IPS DF 4.7 (cell line): ENCODE measurements around the gene SLC45A3.

Experiments
- DNase-seq: peaks from one replicate; pipeline ENCODE4 v3.0.0-alpha.2; 2013; ENCODE audit warnings: low spot score; ENCODE audit errors: extremely low read depth

Gene SLC45A3

DNA sequence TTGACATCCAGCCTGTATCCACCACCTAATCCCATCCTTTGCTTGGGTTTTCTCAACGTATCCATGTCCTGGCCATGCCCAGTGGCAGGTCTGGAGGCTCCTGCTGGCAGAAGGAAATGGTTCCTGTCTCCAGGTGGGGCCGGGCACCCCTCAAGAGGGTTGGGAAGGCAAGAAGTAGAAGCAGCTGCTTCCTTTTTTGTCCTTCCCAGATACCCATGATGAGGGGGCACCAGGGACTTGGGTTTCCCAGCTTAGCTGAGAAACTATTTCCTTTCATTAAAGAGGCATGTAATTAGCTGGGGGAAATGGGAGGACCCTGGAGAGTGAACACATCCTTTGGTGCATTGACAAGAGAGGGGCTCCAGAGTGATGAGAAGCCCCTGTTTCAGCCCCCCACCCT, 21.1 kb upstream of the SLC45A3 start:
- DNase-seq, result no peak

DNA sequence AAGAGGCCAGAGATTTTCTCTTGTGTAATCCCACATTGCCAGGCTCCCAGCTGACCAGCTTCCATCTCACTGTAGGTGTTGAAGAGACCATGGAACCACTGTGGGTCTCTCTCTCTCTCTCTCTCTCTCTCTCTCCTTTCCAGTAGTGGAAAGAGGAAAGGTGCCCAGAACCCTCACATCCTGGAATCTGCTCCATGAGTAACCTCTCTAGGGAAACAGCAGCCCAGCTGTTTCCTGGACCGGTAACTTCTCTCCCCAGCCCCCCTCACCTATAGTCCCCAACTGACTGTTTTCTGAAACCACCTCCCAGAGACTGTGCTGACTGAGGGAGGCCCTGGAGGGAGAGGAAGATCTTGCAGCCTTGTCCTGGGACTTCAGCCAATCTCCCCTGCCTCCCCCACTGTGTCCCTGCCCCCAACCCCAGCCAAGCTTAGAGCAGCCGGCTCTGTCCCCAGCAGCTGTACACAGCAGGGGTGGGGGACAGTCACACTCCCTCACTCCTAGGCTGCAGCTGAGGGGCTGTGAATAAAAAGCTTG, 20.6 kb upstream of the SLC45A3 start:
- DNase-seq, result no peak

DNA sequence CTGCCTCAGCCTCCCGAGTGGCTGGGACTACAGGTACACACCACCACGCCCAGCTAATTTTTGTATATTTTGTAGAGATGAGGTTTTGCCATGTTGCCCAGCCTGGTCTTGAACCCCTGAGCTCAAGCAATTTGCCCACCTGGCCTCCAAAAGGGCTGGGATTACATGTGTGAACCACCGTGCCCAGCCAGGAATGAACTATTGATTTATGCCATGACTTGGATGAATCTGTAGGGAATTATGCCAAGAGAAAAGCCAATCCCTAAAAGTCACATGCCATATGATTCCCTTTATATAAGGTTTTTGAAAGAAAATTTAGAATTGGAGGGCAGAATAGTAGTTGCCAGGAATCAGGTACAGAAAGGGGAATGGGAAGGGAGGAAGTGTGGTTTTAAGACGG, 19.1 kb upstream of the SLC45A3 start:
- no peak for DNase-seq

DNA sequence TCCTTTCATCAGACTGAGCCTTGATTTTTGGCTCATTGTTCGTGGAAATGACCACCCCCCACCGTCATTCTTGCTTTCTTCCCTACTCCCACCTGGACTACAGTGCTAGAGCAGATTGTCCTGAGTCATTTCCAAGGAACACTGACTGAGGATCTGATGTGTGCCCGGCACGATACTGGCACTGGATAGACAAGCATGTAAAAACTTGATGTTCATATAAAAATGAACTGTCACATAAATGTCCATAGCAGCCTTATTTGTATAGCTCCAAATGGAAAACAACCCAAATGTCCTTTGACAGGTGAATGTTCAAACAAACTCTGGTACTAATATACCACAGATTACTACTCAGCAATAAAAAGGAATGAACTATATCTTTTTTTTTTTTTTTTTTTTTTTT, 18.6 kb upstream of the SLC45A3 start:
- no peak for DNase-seq

DNA sequence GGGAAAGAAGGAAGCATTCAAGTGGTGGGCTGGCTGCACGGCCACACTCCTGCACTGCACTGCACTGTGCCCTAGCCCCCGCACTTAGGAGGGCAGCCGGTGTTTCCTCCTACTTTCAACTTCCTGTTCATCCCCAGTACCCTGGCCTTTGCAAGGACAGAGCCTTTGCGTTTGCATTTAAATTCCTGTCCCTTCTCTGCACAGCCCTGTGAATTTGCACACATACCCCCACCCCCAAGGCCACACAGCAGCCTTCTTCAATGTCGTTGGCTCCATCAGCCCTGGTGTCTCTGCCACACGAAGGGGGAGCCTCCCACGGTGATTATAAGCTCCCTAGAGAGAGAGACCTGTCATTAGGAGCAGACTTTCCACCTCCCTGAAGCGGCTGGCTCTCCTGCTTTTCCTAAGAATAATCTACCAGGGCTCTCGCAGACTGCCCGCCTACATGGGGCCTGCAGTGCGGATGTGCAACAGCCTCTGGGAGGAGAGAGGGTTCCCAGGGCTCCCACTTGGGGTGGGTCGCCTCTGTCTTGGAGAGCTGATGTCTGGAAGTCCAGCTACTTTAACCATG, 13.2 kb upstream of the SLC45A3 start:
- no peak for DNase-seq

DNA sequence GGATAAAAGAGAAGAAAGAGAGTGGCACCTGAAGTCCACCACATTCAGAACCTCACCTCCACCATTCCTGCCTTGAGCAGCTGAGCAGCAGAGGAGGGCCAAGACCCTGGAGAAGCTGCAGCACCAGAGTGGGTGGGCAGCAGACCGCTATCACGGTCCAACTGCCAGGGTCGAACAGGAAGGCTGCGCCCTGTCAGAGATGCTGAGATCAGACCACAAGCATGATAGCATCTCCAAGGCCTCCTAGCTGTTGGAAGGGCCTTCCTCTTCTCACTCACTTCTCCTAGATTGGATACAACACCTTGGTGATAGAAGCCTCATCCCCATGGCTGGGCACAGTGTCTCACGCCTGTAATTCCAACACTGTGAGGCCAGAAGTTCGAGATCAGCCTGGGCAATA, 12.1 kb upstream of the SLC45A3 start:
- DNase-seq, result no peak

DNA sequence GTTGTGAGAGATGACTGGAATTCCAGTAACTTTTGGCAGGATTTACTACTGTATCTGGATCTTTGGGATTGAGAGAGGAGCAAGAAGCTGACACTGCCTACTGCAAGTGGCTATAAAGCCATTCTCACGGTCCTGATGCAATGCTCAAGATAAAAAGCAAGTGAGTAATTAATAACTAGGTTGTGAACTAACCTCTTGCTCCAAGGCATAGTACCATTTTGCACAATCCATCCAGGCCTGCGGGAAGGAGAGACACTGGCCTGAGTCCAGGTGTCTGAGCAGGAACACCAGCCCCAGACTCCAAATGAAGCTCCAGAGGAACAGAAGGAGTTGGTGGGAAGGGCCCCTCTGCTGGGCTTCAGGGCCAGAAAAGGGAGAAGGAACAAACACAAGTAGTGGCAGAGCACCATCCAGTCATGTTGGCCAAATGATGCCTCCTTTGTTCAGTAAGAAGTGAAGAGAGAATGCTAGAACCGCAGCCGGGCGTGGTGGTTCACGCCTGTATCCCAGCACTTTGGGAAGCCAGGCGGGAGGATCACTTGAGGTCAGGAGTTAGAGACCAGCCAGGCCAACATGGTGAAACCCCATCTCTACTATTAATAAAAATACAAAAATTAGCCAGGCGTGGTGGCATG, 9.9 kb upstream of the SLC45A3 start:
- no peak for DNase-seq

DNA sequence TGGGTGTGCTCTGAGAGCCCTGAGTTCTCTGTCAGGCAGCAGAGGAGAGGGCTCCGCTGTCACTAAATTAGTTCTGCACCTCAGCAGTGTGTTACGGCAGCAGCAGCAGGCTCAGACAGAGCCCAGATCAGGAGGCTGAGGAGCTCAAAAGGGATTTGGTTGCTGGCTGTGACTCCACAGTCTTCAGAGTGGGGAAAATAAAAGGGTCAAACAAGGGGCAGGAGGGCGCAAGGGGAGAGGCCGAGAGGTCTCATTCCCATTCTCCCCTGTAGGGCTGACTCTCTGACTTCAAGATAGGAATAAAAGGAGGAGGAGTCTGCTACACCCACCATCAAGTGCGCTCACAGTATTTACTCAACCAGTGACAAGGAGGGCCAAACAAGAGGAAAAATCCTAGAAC, 9.2 kb upstream of the SLC45A3 start:
- DNase-seq, result no peak

DNA sequence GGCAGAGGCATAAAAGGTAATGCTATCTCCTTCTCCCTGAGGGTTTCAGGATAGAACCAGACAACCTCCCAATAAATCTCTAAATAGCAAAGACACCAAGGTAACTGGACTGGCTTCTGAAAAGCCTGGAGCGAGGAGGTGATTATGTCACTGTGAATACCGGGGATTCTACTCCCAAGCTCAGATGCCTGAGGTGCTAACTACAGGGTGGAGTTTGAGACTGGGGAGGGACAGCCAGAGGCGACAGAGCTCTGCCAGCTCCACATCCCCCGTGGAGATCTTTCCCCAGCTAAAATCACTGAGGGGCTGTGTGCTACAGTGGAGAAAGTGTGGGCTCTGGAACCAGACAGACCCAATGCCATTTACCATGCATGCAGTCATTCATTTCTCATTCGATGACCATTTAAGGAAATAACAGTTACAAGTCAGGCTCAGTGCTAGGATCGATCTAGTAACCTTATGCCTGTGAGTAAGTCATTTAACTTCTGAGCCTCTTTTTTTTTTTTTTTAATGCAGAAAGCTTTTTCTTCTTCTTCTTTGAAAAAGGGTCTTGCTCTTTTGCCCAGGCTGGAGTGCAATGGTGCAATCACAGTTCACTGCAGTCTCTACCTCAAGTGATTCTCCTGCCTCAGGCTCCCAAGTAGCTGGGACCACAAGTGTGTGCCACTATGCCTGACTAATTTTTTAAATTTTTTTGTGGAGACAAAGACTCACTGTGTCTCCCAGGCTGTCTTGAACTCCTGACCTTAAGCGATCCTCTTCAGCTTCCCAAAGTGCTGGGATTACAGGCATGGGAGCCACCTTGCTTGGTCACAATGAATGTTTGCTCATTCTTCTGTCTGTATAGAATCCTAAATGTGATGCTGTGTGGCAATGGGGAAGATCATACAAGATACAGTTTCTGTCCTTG, 8.1 kb upstream of the SLC45A3 start:
- no peak for DNase-seq

DNA sequence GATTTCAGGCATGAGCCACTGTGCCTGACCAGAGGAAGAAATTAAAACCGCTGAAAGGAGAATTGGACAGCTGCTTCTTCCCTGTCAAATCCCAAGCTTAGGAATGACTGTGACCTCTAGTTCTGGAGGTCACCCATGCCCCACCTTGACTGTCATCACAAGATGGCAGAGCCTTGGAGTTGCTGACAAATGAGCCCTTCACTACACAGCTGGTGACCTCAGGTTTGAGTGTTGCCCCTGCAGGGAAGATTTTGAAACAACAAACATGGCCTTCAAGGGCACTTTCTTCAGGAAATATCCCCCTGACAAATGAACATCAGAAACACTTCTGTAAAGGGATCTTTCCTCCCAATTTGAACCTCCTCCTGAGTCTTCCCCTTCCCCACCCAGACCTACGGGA, 6.9 kb upstream of the SLC45A3 start:
- DNase-seq, result no peak

DNA sequence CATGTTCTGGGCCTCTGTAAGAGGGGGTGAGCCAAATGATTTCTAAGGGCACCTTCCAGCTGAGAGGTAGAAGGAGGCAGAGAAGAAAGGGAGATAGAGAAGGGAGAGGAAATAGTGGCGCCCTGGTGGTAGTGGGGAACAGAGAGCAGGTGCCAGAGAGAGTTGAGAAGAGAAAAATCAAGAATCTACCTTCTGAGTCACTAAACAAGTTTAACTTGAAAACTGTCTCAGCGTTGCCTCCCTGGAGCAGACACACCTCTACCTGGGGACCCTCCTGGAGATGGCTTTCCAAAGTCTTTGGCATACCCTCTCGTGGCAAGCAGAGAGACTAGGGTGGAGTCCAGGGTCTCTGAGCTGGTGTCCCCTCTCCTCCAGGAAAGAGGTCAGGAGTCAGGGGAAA, 1.1 kb upstream of the SLC45A3 start:
- no peak for DNase-seq

DNA sequence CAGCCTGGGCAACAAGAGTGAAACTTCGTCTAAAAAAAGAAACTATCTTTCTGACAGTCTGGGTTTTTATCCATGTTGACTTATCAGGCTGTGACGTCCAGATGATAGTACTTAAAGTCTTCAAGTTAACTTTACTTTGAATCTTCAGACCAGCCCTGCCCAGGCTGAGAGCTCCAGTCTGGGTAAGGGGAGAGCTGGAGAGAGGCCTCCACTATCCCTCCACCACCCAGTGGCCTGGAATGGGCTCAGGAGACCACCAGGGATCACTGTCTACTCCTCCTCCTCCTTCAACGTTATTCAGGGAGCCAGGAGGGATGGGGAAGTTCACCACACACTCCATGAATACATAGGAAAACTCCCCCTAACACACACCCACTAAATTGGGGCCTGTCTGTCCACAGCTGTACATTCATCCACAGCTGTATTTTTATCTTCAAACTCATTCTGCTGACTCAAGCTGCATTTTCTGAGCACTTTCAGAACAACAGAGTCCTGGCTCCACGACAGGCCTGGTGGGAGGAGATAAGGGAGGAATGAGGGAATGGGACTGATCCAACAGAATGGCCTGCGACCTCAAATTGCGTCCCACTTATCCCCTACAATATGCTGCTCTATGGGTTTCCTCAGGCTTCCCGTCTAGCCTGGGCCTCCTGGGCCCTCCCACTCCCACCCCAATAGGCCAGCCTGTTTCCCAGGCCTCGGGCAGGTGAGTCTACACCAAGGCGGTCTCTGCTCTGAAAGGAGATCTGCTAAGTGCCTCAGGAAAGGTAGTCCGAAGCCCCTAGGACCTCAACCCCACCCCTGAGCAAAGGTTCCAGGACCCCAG, 1.8 kb downstream of the SLC45A3 start:
- no peak for DNase-seq

DNA sequence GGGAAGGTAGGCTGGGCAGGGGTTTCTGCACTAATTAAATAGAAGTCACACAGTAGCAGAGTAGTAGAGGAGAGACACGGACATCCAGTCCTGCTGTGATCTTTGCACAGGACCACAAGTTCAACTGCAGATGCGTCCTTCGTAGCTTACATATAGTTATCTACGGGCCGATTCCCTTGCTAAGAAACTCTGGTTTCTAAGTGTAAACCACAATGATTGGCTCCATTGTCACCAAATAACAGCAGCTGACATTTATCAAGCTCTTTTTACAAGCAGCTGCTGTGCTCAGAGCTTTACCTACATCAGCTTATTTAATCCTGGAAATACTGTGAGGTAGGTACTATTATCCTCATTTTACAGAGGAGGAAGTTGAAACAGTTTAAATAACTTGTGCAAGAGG, 3.1 kb downstream of the SLC45A3 start:
- DNase-seq, result no peak

DNA sequence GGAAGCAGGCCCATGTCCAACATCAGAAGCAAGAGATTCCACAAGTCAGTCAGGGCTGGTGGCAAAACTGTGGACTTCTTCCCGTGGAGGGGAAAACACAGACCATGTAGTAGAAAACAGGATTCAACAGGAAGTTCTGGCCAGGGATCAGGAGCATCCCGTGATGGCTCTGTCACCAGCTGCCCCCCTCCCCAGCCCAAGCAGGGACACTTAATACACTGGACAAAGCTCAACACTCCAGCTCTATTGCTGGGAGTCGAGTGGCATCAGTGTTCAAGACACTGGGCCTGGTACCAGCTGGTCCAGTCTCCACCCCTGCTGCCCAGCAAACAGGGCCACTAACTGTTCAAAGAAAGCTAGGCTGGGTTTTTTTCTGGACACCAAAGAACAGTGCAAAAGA, 3.7 kb downstream of the SLC45A3 start:
- DNase-seq, result no peak

DNA sequence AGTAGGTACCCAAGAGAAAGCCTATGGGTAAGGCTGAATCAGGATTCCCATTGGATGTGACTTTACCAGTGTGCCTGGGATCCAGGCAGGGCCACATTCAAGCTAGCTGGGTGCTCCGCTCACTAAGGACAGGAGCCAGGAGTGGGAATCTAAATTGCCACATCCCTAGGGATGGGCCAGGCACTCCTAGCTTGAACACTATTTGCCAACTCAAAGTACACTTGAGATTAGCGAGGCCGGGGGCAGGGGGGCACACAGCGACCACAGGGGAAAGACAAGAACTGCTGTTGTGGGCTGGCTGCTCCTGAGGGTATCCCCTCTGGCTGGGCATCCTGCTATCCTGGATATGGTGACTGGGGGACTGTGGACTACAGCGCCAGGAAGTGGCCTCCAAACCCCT, 4.3 kb downstream of the SLC45A3 start:
- DNase-seq, result no peak

DNA sequence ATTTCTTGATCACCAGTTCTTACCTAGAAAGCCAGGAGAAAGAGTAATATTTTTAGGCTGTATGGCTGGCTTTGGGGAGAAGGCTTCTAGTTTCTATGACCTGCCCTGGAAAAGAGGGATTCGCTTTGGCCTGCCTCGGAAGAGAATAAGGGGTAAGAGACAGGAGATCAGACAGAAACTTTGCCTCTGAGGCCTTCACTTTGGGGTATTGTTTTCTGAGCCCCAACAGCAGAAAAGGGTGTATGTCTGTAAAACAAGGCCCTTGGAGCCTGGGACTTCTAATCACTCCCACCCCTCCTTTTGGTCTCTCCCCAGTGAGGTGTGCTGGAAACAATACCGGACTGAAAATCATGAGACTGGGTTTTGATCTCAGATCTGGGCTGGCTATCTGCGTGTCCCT, 5.1 kb downstream of the SLC45A3 start:
- no peak for DNase-seq

DNA sequence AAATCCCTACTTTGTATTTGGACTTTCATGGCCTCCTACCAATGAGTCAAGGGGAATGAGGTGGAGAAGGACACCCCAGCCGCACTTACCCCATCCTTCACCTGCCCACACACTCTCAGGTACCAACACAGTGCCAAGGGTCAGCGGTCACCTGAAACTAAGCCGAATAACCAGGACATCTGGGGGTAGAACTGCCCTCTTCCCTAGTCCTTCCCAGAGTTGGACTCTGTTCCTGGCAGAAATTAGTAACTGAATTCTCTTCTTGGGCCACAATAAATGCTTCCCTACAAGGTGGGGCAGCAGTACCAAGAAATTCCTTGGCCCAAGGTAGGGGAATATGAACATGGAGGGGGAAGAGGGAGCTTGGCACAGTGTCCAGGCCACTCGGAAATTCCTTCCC, 7.3 kb downstream of the SLC45A3 start:
- no peak for DNase-seq

DNA sequence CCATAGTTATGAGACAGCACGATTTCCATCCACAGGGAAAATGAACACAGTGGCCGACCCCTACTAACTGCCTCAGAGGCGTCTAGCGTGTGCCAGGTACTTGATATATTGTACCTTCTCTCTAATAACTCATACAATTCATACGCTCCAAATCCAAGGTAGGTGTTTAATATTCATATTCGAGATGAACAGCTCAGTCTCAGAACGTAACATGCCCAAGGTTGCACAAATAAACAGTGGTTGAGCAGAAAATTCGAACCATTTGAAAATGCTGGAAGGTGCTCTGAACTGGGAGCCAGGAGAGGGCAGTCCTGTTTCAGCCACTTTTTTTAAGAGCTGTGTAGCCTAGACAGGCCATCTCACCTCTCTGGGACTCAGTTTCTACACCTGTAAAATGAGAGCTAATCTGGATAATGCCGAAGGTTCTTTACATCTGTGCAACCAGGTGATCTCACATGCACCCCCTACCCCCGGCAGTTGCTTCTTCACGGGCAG, 7.9 kb downstream of the SLC45A3 start:
- no peak for DNase-seq

DNA sequence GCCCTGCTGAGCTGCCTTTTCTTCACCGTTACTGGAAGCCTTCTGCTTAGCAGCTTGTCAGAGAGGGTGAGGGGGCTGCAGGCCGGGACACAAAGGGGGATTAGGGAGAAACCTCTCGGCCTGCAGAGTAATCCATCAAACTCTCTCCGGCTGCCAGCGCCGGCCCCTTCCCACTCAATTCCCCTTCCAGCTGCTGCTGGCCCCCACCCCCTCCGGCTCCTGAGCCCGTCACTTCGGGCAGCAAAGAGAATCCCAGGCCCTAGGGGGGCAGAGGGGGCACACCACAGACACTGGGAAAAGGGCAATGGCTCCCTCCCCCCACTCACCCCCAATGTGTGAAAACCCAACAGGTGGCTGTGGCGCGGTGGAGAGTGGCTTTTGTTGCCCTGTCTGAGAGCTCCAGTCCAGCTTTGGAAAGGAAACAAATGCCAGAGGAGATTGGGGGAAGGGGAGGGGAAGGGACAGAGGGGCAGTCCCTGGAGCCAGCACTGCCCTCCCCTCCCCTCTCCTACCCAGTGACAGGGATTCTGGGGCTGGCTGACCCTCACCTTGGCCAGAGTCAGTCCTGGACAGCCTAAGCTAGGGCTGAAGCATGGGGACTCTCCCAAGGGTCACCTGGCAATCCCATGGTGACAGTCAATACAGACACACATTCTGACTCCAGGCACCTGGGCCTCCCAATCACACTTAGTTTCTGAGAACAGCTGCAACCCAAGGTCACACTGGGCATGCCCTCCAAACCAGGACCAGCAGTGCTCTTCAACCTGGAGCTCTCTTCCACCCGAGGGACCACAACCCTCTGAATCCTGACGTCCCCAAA, 9.5 kb downstream of the SLC45A3 start:
- no peak for DNase-seq

DNA sequence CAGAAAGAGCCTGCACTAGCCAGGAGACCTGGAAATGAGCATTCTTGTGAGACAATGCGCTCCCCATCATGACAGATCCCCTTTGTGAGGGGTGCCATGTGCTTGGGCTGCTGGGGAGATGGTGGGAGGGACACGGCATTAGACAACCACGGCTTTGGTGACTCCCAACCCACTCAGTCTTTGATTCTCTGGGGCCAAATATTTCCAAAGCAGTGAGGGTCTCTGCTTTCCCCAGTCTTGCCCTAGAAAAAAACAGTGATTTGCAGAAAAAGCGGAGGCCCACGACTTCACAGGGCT, 10.2 kb downstream of the SLC45A3 start:
- no peak for DNase-seq
